Muscle layer of colon (tissue), 2 donors: ENCODE results near the gene LRTM1.

Experiments
- H3K27ac ChIP-seq: one replicate; pipeline ENCODE4 v1.7.0; 2013; ENCODE audit warnings: low read depth, mild to moderate bottlenecking, low read length, moderate library complexity
- H3K27me3 ChIP-seq, 2 donors: one replicate each; pipeline ENCODE4 v1.7.0; 2013; ENCODE audit warnings: low read length in 2 of 2, mild to moderate bottlenecking in 2 of 2; ENCODE audit not compliant: insufficient read depth in 2 of 2, control insufficient read depth in 1 of 2
- H3K36me3 ChIP-seq: one replicate; pipeline ENCODE4 v1.7.0; 2013; ENCODE audit warnings: mild to moderate bottlenecking, low read length; ENCODE audit not compliant: insufficient read depth
- H3K4me1 ChIP-seq: one replicate; pipeline ENCODE4 v1.7.0; 2013; ENCODE audit warnings: mild to moderate bottlenecking, low read length; ENCODE audit not compliant: insufficient read depth
- H3K4me3 ChIP-seq, 2 donors: one replicate each; pipeline ENCODE4 v1.7.0; 2013; ENCODE audit warnings: low read length in 2 of 2, low read depth in 1 of 2, mild to moderate bottlenecking in 1 of 2, moderate library complexity in 1 of 2
- H3K9ac ChIP-seq: one replicate; pipeline ENCODE4 v1.7.0; 2013; ENCODE audit warnings: low read length
- H3K9me3 ChIP-seq: one replicate; pipeline ENCODE4 v1.7.0; 2013; ENCODE audit warnings: mild to moderate bottlenecking, low read length
- donor health status: abdominal sarcoma.
- donor health status: Adenocarcinoma of cecum.

Gene LRTM1

DNA sequence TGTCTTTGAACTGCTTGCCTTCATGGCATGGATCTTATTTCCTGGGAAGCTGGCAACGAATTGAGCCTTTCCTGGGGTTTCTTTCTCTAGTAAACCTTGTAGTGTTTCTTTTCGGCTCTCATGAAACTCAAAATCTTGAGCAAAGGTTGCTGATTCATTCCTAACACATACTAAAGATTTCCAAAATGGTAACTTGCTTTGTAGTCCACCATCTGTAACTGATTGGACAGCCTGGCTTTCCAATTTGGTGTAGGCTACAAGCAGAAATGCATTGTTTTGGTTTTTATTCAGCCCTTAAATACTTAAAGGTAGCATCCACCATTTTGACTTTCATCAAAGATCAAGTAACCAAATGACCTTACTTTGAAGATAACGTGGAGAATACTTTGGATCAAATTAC lies 38.1 kb downstream of the LRTM1 start:
- no peak overlapping the region for H3K4me3 ChIP-seq

DNA sequence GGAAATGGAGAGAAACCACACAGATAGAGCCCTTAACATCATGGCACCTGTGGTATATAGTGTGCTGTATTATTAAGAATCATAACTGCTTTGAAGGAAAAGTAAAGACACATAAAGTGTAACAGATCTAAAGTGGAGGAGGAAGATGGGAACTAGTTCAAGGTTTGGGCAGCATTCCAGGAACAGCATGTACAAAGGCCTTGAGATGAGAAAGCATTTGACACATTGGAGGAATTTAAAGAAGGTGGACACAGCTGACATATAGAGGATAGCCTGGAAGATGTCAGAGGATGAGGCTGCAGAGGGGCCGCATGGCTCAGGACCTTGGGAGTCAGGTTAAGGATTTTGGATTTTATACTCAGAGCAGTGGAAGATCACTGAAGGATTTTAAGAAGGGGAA lies 39.0 kb downstream of the LRTM1 start:
- Histone ChIP-seq H3K27ac (no peak overlapping the region), H3K27me3 (no peaks in the 10 kb centered on the region), H3K36me3 (no peaks in the 10 kb centered on the region)

More for the DNA sequence above, 38.1 kb downstream of the LRTM1 start:
- H3K36me3 ChIP-seq: no peaks in the 10 kb centered on the region
- H3K9ac ChIP-seq: no peak overlapping the region
- no peaks in the 10 kb centered on the region for H3K9me3 ChIP-seq
- no peak overlapping the region for H3K27ac ChIP-seq
- peaks cover 28% of the 10 kb centered on the region for H3K4me1 ChIP-seq
- H3K27me3 ChIP-seq: no peaks in the 10 kb centered on the region

DNA sequence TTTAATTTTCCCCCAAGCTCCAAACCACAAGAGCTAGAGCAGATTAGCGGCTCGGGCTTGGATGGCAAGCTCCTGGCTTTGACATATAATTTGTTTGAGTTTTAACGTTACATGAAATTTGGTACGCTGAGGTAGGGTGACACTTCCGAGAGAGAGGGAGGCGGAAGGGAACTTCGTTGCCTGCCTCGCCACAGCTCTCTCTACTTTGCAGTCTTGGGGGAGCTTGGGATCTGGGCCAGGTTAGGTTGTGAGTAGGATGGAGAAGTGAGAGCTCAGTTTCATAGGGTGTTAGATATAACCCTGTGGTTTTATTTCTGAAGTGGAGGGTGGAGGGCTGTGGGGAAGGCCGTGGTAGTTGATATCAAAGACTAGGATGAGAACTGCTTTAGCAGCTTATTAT lies 39.7 kb downstream of the LRTM1 start:
- H3K27ac ChIP-seq: no peak overlapping the region
- no peak overlapping the region for H3K9ac ChIP-seq

More for the DNA sequence above, 39.0 kb downstream of the LRTM1 start:
- Histone ChIP-seq H3K4me1 (peaks cover 28% of the 10 kb centered on the region), H3K4me3 (no peak overlapping the region), H3K9ac (no peak overlapping the region), H3K9me3 (no peaks in the 10 kb centered on the region)

DNA sequence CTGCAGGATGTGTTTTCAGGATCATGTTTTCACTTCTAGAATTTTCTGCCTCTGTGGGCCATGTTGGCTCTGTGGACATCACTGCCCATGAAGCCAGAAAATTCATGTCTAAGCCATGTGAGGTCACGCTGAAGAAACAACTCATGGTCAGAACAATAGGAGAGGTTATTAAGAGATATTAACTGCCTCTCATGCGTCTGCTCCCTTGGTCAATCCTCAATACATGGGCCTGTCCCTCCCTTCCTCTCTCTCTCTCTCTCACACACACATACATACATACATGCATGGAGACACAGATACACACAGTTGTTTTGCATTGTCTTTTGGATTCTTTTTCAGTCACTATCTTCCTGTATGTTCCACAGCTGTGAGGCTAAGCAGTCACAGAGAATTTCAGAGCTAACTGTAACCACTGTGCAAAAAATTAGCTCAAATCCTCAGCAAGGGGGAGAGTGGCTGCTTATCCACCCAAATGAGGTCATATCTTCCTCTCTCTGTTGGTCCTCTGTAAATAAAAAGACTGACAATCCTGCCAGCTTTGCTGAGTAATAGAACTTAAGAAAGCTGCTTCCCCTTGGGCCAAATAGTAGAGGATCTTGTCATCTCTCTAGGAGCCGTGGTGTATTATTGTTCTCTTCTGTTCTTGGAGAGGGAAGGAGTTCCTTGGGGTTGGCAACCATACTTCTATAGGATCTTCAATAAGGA lies 45.6 kb downstream of the LRTM1 start:
- H3K27me3 ChIP-seq: no peaks in the 10 kb centered on the region
- no peaks in the 10 kb centered on the region for H3K36me3 ChIP-seq
- H3K4me3 ChIP-seq: no peak overlapping the region
- no peak overlapping the region for H3K9ac ChIP-seq
- no peaks in the 10 kb centered on the region for H3K4me1 ChIP-seq
- H3K27ac ChIP-seq: no peak overlapping the region
- no peaks in the 10 kb centered on the region for H3K9me3 ChIP-seq

More for the DNA sequence above, 39.7 kb downstream of the LRTM1 start:
- Histone ChIP-seq H3K27me3 (no peaks in the 10 kb centered on the region), H3K4me3 (no peak overlapping the region), H3K9me3 (no peaks in the 10 kb centered on the region), H3K36me3 (no peaks in the 10 kb centered on the region), H3K4me1 (peaks cover 28% of the 10 kb centered on the region)

DNA sequence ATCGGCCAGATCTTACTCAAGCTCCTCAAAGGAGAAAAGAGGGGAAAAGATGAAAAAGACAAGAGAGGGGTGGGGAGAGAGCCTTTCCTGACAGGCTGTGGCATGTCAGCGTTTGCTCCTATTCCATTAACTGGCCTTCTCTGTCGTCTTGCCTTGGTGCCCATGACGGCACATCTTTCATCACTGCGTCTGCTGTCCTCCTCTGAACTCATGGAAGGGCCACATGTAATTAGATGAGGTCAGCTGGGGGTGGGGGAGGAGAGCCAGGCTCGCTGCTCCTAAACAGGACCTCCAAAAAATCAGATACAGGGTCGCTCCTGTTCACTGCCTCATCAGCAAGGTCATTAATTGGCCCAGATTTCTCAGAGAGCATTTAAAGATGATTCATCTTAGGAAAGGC lies 49.7 kb downstream of the LRTM1 start:
- no peaks in the 10 kb centered on the region for H3K36me3 ChIP-seq
- no peak overlapping the region for H3K9ac ChIP-seq
- H3K27me3 ChIP-seq: no peaks in the 10 kb centered on the region
- no peak overlapping the region for H3K27ac ChIP-seq
- no peaks in the 10 kb centered on the region for H3K9me3 ChIP-seq
- no peak overlapping the region for H3K4me3 ChIP-seq
- H3K4me1 ChIP-seq: no peaks in the 10 kb centered on the region

DNA sequence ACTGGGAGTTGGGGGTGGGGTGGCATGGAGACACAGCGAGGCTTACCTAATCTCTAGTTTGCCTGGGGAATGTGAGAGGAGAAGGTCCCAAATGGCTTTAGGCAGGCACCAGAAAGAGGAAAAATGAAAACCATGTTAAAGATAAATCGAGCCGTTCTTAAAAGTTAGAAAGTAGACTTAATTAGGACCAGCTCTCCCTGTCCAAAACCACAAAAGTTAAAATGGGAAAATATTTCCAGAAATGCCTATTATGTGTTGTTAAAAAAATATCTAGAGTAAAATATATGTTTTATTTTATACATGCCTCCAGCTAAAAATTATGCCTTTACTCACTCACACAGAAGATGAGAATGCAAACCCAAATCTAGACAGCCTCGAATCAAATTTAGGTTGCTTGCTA lies 50.1 kb downstream of the LRTM1 start:
- Histone ChIP-seq H3K27me3 (no peaks in the 10 kb centered on the region), H3K4me3 (no peak overlapping the region), H3K27ac (no peak overlapping the region), H3K9ac (no peak overlapping the region), H3K36me3 (no peaks in the 10 kb centered on the region), H3K4me1 (no peaks in the 10 kb centered on the region), H3K9me3 (no peaks in the 10 kb centered on the region)

DNA sequence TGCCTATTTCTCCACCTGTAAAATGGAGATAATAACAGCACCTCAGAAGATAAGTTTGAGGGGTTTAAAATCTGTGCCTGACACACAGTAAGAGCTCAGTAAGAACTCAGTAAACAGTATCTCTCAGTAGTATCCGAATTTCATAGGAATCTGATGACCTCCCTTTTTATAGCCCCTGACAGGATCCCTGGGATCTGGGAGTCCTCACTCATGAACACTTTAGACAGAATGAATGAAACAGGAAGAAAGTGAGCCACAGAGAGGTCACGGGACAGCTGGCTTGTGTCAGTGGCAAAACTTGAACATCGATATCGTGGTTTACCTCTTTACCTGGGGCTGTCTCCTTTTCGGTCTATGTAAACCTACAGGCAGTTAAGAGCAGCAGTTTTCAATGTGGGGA lies 51.2 kb downstream of the LRTM1 start:
- Histone ChIP-seq H3K27me3 (no peaks in the 10 kb centered on the region), H3K36me3 (no peaks in the 10 kb centered on the region), H3K27ac (no peak overlapping the region)

DNA sequence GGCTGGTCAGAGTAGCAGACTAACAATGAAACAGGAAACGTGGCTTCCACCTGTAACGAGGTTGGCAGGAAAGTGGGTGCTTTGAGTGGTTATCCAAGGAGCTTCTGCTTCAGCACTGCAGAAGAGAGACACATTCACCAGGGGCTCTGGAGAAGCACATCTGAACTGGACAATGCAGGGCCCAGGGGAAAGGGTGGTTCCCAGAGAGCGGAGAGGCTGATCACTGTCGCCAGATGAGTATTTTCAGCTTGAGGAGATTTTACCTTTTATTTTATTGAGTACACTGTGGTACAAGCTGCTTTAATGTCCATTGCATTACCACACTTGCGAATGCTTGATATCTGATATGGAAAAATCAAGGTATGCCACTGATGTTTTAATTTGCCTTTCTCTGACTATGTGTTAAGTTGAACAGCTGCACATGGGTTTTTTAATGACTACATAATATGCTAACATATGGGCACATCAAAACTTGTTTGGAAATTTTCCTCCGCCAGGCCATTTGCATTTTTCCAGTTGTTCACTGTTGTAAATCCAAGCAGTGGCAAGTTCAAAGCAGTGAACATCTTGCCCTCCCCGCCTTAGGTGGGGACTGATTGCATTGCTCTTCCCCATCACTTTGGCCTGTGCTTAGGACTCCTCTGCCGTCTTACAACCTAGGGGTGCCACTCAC lies 52.1 kb downstream of the LRTM1 start:
- no peaks in the 10 kb centered on the region for H3K9me3 ChIP-seq
- H3K36me3 ChIP-seq: no peaks in the 10 kb centered on the region
- no peaks in the 10 kb centered on the region for H3K27me3 ChIP-seq
- no peak overlapping the region for H3K4me3 ChIP-seq
- no peaks in the 10 kb centered on the region for H3K4me1 ChIP-seq
- no peak overlapping the region for H3K9ac ChIP-seq
- H3K27ac ChIP-seq: no peak overlapping the region

More for the DNA sequence above, 51.2 kb downstream of the LRTM1 start:
- Histone ChIP-seq H3K9me3 (no peaks in the 10 kb centered on the region), H3K4me1 (no peaks in the 10 kb centered on the region), H3K4me3 (no peak overlapping the region), H3K9ac (no peak overlapping the region)

DNA sequence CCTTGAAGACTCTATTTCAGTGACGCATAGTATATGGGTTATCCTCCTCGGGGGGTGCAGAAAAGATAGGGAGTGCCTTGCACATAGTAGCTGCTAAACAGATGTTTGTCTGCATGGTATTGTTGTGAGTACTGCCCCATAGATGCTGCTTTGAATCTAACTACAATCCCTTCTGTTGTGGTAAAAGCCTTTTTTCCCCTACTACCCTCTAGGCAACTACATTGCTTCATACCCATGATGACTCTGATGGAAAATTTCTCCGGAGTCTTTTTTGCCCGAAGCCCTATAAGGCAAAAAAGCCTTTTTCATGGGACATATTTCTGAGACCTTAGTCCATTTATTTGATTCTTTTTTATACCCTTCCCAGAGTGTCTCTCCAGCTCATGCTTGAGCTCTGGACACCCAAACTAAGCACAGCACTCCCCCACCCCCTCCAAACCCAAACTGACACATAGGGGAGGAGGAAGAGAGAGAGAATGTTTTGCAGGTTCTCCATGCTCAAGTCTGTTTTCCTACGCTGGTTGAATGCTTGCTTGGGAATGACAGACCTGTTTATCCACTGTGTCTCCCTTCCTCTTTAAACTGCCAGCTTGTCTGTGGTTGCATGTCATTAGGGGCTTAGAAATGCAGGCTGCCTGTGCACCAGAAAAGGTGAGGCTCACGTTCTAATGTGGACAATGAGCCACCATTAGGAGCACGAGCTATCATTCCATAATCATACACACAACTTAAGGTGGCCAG lies 52.9 kb downstream of the LRTM1 start:
- Histone ChIP-seq H3K27ac (no peak overlapping the region), H3K9ac (no peak overlapping the region)

DNA sequence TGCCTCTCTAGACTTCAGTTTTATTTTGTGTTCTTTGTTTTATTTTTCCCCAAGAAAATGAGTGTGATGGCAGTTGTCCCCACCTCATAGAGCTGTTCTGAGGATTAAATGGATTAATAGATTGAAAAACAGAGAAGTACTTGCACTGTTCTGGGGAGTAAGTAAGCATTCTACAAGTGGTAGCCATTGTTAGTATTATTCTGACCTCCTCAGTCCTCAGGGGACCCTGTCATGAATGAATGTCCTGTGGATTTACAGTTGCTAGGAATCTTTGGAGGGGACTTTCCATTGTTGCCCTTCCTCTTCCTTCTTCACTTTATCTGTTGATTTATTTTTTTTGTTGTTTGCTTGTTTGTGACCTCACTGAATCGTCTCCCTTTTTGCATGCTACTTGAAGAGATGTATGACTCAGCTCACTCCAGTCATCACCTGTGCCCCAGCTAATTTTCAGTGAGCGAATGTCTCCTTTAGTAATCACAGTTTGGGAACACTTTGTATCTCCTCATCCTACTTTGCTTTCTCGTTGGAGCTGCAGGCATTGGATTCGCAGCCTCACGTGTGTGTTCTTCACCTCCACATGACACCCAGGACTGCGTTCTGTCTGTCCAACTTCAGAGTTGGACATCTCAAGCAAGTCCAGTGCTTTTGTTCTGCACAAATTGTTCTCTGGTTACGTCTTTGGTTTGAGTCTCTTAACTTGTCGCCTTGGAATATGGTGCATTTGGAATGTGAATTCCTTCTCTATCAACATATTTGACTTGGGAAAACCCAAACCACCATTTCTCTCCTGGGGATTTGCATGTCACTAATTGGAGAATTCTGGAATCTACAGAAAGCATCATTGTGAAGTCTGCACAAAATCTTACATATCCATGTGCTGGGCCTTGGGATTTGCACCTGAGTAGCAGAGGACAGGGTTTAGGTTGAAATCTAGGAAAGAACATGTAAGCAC lies 54.5 kb downstream of the LRTM1 start:
- H3K4me1 ChIP-seq: no peaks in the 10 kb centered on the region
- no peaks in the 10 kb centered on the region for H3K36me3 ChIP-seq
- no peak overlapping the region for H3K4me3 ChIP-seq
- H3K9ac ChIP-seq: no peak overlapping the region
- H3K27ac ChIP-seq: no peak overlapping the region
- no peaks in the 10 kb centered on the region for H3K9me3 ChIP-seq
- no peaks in the 10 kb centered on the region for H3K27me3 ChIP-seq

More for the DNA sequence above, 52.9 kb downstream of the LRTM1 start:
- H3K9me3 ChIP-seq: no peaks in the 10 kb centered on the region
- H3K27me3 ChIP-seq: no peaks in the 10 kb centered on the region
- H3K36me3 ChIP-seq: no peaks in the 10 kb centered on the region
- no peaks in the 10 kb centered on the region for H3K4me1 ChIP-seq
- H3K4me3 ChIP-seq: no peak overlapping the region

DNA sequence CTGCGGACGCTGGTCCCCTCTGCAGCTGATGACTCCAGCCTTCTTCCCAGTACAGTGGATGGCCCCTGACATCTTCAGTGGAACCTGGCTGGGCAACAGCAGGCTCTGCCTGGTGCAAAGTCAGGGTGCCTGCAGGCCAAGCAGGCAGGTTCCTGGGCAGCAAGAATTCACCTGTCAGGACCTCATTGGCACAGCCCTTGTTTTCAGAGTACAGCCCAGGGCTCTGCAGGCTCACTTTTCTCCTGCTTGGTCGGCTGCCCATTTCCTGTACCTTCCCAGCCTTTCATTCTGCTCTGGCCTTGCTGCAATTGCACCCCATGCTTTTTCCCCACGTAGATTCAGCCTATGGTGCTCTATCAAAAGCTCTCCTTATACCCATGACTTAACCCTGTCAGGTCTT lies 56.0 kb downstream of the LRTM1 start:
- Histone ChIP-seq H3K4me3 (no peak overlapping the region), H3K9ac (no peak overlapping the region), H3K27ac (no peak overlapping the region), H3K9me3 (no peaks in the 10 kb centered on the region), H3K27me3 (no peaks in the 10 kb centered on the region), H3K4me1 (no peaks in the 10 kb centered on the region), H3K36me3 (no peaks in the 10 kb centered on the region)
